ENCODE results near the gene FAM234B. TPM values are rescaled to one million over a fixed set of nuclear protein-coding genes. Genes with fewer than 3 reads are reported as not detected.
"Not testable (repeated sequence)": the region's sequence is repeated elsewhere in the genome, so short reads cannot be mapped to it uniquely, and the experiment has no call there.

Gene FAM234B
- total RNA-seq, 1 experiment from 2014 or later, result 3.3 TPM

- H3K27me3 ChIP-seq (ENCODE audit: low read length), result no peaks in the 10 kb centered on the region
- ChIA-PET POLR2A (ENCODE audit: unreplicated experiment) (no interaction called here), CTCF (no interaction called here)
- ATAC-seq (no peak), DNase-seq (no peak)
- H2AFZ ChIP-seq (ENCODE audit: low read length), result no peak overlapping the region
- H3K27ac ChIP-seq (ENCODE audit: low read length), result no peak overlapping the region
- H3K4me2 ChIP-seq (ENCODE audit: low read length), result no peak overlapping the region
- H3K36me3 ChIP-seq (ENCODE audit: low read depth, low read length), result no peaks in the 10 kb centered on the region
- peaks cover 6% of the 10 kb centered on the region for H3K4me1 ChIP-seq (ENCODE audit: insufficient read depth, low read length)
- intact Hi-C loops (cut with micrococcal nuclease), result no loop called here
- H3K9me3 ChIP-seq (ENCODE audit: low read length), result no peaks in the 10 kb centered on the region
- no peaks in the 10 kb centered on the region for H4K20me1 ChIP-seq (ENCODE audit: low read length)
- BruUV-seq (replicated peaks), result no TSS peak
- H3K79me2 ChIP-seq (ENCODE audit: low read length), result no peaks in the 10 kb centered on the region
- H3K9ac ChIP-seq (ENCODE audit: low read length), result no peak overlapping the region
- H3F3A ChIP-seq (ENCODE audit: low read length, unreplicated experiment), result no peaks in the 10 kb centered on the region
- no peaks in the 10 kb centered on the region for H3K9me2 ChIP-seq (replicated peaks; ENCODE audit: low read length)
- TF ChIP-seq EZH2phosphoT487 (IDR thresholded peaks at IDR 0.05; ENCODE audit: borderline replicate concordance, low read length) (no peak), EZH2 (IDR thresholded peaks at IDR 0.05; ENCODE audit: low read length, unreplicated experiment) (no peak)
- TF ChIP-seq, protein P1, sequence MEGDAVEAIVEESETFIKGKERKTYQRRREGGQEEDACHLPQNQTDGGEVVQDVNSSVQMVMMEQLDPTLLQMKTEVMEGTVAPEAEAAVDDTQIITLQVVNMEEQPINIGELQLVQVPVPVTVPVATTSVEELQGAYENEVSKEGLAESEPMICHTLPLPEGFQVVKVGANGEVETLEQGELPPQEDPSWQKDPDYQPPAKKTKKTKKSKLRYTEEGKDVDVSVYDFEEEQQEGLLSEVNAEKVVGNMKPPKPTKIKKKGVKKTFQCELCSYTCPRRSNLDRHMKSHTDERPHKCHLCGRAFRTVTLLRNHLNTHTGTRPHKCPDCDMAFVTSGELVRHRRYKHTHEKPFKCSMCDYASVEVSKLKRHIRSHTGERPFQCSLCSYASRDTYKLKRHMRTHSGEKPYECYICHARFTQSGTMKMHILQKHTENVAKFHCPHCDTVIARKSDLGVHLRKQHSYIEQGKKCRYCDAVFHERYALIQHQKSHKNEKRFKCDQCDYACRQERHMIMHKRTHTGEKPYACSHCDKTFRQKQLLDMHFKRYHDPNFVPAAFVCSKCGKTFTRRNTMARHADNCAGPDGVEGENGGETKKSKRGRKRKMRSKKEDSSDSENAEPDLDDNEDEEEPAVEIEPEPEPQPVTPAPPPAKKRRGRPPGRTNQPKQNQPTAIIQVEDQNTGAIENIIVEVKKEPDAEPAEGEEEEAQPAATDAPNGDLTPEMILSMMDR (conservative IDR thresholded peaks at IDR 0.05; ENCODE audit: low read depth, low read length), result no peak
- no peak overlapping the region for H3K4me3 ChIP-seq (ENCODE audit: low read length)
Measured at GRCh38 chr12:13082861-13083260, 38.7 kb downstream of the FAM234B start.

- H3K4me1 ChIP-seq (ENCODE audit: insufficient read depth, low read length); H3K27ac ChIP-seq (ENCODE audit: low read length); H4K20me1 ChIP-seq (ENCODE audit: low read length); H3K9me3 ChIP-seq (ENCODE audit: low read length); H3K79me2 ChIP-seq (ENCODE audit: low read length); H3K9ac ChIP-seq (ENCODE audit: low read length); H3F3A ChIP-seq (ENCODE audit: low read length, unreplicated experiment); H3K27me3 ChIP-seq (ENCODE audit: low read length); DNase-seq; POLR2A ChIA-PET (ENCODE audit: unreplicated experiment); intact Hi-C loops (cut with micrococcal nuclease); H3K4me2 ChIP-seq (ENCODE audit: low read length); BruUV-seq (replicated peaks); H3K9me2 ChIP-seq (replicated peaks; ENCODE audit: low read length); ATAC-seq; H2AFZ ChIP-seq (ENCODE audit: low read length); H3K4me3 ChIP-seq (ENCODE audit: low read length); H3K36me3 ChIP-seq (ENCODE audit: low read depth, low read length): not testable (repeated sequence)
- CTCF ChIA-PET, result interaction anchor here (0.6 kb wide), 1 partner anchor 39 kb away, joined by 6 read pairs; no protein-coding TSS in a partner anchor
Measured at GRCh38 chr12:13083638-13084037, 39.5 kb downstream of the FAM234B start.

GRCh38 chr12:13084898-13085640 is 40.9 kb downstream of the FAM234B start:
- BruUV-seq (replicated peaks), result no TSS peak
- ATAC-seq (no peak), DNase-seq (no peak)
- POLR2A ChIA-PET (ENCODE audit: unreplicated experiment), result no interaction called here
- CTCF ChIA-PET, result no interaction called here
- intact Hi-C loops (cut with micrococcal nuclease), result no loop called here
- H3K79me2 ChIP-seq (ENCODE audit: low read length), result no peaks in the 10 kb centered on the region
- TF ChIP-seq EZH2phosphoT487 (IDR thresholded peaks at IDR 0.05; ENCODE audit: borderline replicate concordance, low read length), result no peak
- TF ChIP-seq, protein P1 (conservative IDR thresholded peaks at IDR 0.05; ENCODE audit: low read depth, low read length), result no peak
- no peak for TF ChIP-seq EZH2 (IDR thresholded peaks at IDR 0.05; ENCODE audit: low read length, unreplicated experiment)
- H3K27ac ChIP-seq (ENCODE audit: low read length), result no peak overlapping the region
- H4K20me1 ChIP-seq (ENCODE audit: low read length), result no peaks in the 10 kb centered on the region
- no peaks in the 10 kb centered on the region for H3K9me2 ChIP-seq (replicated peaks; ENCODE audit: low read length)
- no peak overlapping the region for H3K4me3 ChIP-seq (ENCODE audit: low read length)
- no peaks in the 10 kb centered on the region for H3K27me3 ChIP-seq (ENCODE audit: low read length)
- no peak overlapping the region for H3K4me2 ChIP-seq (ENCODE audit: low read length)
- no peak overlapping the region for H2AFZ ChIP-seq (ENCODE audit: low read length)
- no peaks in the 10 kb centered on the region for H3F3A ChIP-seq (ENCODE audit: low read length, unreplicated experiment)
- H3K36me3 ChIP-seq (ENCODE audit: low read depth, low read length), result no peaks in the 10 kb centered on the region
- no peak overlapping the region for H3K9ac ChIP-seq (ENCODE audit: low read length)
- no peaks in the 10 kb centered on the region for H3K9me3 ChIP-seq (ENCODE audit: low read length)
- no peaks in the 10 kb centered on the region for H3K4me1 ChIP-seq (ENCODE audit: insufficient read depth, low read length)

Data from PC-3 (cell line).